ENCODE results near the gene KLHL6. TPM values are rescaled to one million over a fixed set of nuclear protein-coding genes. Genes with fewer than 3 reads are reported as not detected.
"Not testable (repeated sequence)": the region's sequence is repeated elsewhere in the genome, so short reads cannot be mapped to it uniquely, and the experiment has no call there.

KLHL6 gene
- total RNA-seq, 1 donor from 2014 or later, result not detected

DNA sequence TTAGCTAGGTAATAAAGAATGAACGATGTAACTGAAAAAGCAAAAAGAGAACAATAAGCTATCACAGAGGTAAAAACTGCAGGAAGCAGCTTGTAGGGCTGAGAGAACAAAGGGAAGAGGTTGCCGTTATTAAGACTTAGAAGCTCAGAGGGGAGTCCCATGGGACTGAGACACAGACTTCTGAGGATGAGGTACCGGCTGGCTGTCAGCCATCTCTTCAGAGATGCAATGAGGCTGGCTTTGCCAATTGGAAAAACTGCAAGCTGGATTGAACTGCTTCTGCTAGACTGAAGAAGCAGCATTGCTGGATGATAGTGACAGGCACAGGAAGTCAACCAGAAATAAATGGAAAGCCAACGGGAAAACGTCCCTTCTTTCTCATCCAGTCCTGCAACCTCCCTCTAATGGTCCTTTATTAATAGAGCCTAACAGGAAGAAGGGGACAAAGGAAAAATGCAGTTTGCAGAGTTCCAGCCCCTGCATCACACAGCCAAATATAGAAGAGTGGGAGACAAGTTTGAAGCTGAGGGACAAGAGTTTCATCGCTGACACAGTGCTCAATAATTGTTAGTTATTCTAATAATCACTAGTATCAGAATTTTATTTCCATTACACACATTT, 21.1 kb upstream of the KLHL6 start:
- Histone ChIP-seq H3K27me3 (ENCODE audit: control insufficient read depth, insufficient read depth, low read length) (peaks cover 4% of the 10 kb centered on the region), H3K4me3 (ENCODE audit: low read depth, low read length) (no peak overlapping the region), H3K36me3 (ENCODE audit: control insufficient read depth, insufficient read depth, low read length) (no peaks in the 10 kb centered on the region)
- DNase-seq (ENCODE audit: low read depth), result no peak
- TF ChIP-seq, protein P1, sequence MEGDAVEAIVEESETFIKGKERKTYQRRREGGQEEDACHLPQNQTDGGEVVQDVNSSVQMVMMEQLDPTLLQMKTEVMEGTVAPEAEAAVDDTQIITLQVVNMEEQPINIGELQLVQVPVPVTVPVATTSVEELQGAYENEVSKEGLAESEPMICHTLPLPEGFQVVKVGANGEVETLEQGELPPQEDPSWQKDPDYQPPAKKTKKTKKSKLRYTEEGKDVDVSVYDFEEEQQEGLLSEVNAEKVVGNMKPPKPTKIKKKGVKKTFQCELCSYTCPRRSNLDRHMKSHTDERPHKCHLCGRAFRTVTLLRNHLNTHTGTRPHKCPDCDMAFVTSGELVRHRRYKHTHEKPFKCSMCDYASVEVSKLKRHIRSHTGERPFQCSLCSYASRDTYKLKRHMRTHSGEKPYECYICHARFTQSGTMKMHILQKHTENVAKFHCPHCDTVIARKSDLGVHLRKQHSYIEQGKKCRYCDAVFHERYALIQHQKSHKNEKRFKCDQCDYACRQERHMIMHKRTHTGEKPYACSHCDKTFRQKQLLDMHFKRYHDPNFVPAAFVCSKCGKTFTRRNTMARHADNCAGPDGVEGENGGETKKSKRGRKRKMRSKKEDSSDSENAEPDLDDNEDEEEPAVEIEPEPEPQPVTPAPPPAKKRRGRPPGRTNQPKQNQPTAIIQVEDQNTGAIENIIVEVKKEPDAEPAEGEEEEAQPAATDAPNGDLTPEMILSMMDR (IDR thresholded peaks at IDR 0.05; ENCODE audit: insufficient read depth, low read length, poor library complexity, severe bottlenecking), result no peak

DNA sequence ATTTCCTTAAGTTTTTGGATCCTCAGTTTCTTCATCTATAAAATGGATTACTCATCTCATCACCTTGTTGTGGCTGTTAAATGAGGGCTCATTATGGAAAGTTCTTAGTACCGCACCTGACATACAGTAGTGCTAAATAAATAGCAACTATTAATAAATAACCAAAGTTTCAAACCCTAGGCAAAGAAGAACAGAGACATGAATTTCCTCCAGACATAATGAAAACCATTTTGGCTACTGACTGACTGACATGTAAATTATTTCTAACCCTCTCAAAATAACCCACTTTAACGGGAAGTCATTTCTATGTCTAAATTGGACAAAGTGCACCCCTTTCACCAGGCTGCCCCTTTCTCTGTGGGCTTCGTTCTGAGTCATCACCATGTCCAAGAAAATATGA, 17.4 kb upstream of the KLHL6 start:
- TF ChIP-seq, protein P1 (IDR thresholded peaks at IDR 0.05; ENCODE audit: insufficient read depth, low read length, poor library complexity, severe bottlenecking), result no peak
- DNase-seq (ENCODE audit: low read depth), result no peak
- Histone ChIP-seq H3K27me3 (ENCODE audit: control insufficient read depth, insufficient read depth, low read length) (peaks cover 4% of the 10 kb centered on the region), H3K4me3 (ENCODE audit: low read depth, low read length) (no peak overlapping the region), H3K36me3 (ENCODE audit: control insufficient read depth, insufficient read depth, low read length) (no peaks in the 10 kb centered on the region)

DNA sequence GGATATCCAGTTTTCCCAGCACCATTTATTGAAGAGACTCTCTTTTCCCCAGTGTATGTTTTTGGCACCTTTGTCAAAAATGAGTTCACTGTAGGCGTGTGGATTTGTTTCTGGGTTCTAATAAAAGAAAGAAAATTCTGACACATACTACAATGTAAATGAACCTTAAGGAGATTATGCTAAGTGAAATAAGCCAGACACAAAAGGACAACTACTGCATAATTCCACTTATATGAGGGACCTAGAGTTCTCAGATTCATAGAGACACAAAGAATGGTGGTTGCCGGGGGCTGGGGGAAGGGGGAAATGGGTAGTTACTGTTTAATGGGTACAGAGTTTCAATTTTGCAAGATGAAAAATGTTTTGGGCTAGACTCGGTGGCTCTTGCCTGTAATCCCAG, 14.7 kb upstream of the KLHL6 start:
- H3K4me3 ChIP-seq (ENCODE audit: low read depth, low read length); H3K36me3 ChIP-seq (ENCODE audit: control insufficient read depth, insufficient read depth, low read length); H3K27me3 ChIP-seq (ENCODE audit: control insufficient read depth, insufficient read depth, low read length); DNase-seq (ENCODE audit: low read depth): not testable (repeated sequence)

DNA sequence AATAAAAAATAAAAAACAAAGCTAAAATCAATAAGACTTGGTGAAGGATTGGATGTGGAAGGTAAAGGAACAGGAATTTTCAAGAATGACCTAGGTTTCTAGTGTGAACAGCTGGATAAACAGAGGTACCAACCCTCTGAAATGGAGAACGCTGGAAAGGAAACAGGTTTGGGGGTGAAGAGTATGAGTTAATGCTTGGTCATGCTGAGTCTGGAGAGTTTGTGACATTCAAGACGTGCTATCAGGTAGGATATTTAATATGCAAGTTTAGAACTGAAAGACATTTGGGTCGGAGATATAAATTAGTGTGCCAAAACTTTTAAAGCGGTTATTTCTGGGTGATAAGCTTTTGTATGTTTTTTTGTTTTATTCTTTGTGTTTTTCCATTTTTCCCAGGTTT, 11.4 kb upstream of the KLHL6 start:
- TF ChIP-seq, protein P1 (IDR thresholded peaks at IDR 0.05; ENCODE audit: insufficient read depth, low read length, poor library complexity, severe bottlenecking), result no peak
- H3K36me3 ChIP-seq (ENCODE audit: control insufficient read depth, insufficient read depth, low read length), result no peaks in the 10 kb centered on the region
- H3K27me3 ChIP-seq (ENCODE audit: control insufficient read depth, insufficient read depth, low read length), result no peaks in the 10 kb centered on the region
- DNase-seq (ENCODE audit: low read depth), result no peak
- H3K4me3 ChIP-seq (ENCODE audit: low read depth, low read length), result no peak overlapping the region

DNA sequence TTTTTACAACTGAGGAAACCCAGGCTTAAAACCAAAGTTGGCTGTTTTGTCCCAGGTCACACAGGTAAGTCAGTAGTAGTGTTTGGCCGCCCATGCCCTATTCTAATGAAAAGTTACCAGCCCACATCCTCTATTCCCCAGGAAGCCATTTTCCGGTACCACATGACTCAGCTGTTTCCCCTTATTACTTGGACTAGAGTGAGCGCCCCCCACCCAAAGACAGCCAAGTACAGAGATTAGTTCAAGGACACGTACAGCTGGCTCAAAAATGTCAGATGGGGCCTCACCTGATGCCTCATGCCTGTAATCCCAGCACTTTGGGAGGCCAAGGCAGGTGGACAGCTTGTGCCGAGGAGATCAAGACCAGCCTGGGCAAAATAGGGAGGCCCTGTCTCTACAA, 8.5 kb upstream of the KLHL6 start:
- TF ChIP-seq, protein P1 (IDR thresholded peaks at IDR 0.05; ENCODE audit: insufficient read depth, low read length, poor library complexity, severe bottlenecking), result no peak
- Histone ChIP-seq H3K36me3 (ENCODE audit: control insufficient read depth, insufficient read depth, low read length) (no peaks in the 10 kb centered on the region), H3K27me3 (ENCODE audit: control insufficient read depth, insufficient read depth, low read length) (no peaks in the 10 kb centered on the region), H3K4me3 (ENCODE audit: low read depth, low read length) (no peak overlapping the region)
- no peak for DNase-seq (ENCODE audit: low read depth)

DNA sequence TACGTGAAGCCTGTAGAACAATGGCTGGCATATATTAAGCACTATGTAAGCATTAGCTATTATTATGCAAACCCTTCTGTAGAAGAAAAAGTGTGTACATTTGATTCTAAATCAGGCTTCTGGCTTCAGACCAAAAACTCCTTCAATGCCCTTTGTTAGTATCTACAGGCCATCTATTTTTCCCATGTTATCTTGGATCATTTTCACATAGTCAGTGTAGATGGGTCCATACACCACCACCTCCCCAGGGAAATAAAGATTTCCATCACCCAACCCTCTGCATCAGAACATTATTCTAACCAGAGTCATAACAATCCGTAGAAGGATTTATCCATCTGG, 8.0 kb upstream of the KLHL6 start:
- H3K27me3 ChIP-seq (ENCODE audit: control insufficient read depth, insufficient read depth, low read length), result no peaks in the 10 kb centered on the region
- H3K4me3 ChIP-seq (ENCODE audit: low read depth, low read length), result no peak overlapping the region
- TF ChIP-seq, protein P1 (IDR thresholded peaks at IDR 0.05; ENCODE audit: insufficient read depth, low read length, poor library complexity, severe bottlenecking), result no peak
- no peaks in the 10 kb centered on the region for H3K36me3 ChIP-seq (ENCODE audit: control insufficient read depth, insufficient read depth, low read length)
- no peak for DNase-seq (ENCODE audit: low read depth)

Measured in kidney epithelial cell (primary cell).